Thyroid gland (tissue), 4 donors: ENCODE results near the gene CBFA2T3. TPM values are rescaled to one million over a fixed set of nuclear protein-coding genes. Genes with fewer than 3 reads are reported as not detected.

Source experiments
- DNase-seq, 2 donors: peaks; one replicate each; pipeline ENCODE4 v3.0.0-alpha.2; 2019
- H3K27ac ChIP-seq, 3 donors: fragments of 200-600 bp; sonication (generic); 1 replicate in 2 of 3; 2 replicates in 1 of 3; pipeline ENCODE4 v1.5.1; 2016 to 2019; ENCODE audit warnings: mild to moderate bottlenecking in 1 of 3, moderate library complexity in 1 of 3
- H3K27me3 ChIP-seq: fragments of 200-600 bp; sonication (generic); one replicate; pipeline ENCODE4 v1.5.1; 2019
- H3K36me3 ChIP-seq, 2 donors: fragments of 200-600 bp; sonication (generic); one replicate each; pipeline ENCODE4 v1.5.1; 2016 to 2019
- H3K4me1 ChIP-seq, 2 donors: fragments of 200-600 bp; sonication (generic); one replicate each; pipeline ENCODE4 v1.5.1; 2017 to 2019
- H3K4me3 ChIP-seq, 3 donors: fragments of 200-600 bp; sonication (generic); replicated peaks in 1 of 3; 1 replicate in 2 of 3; 2 replicates in 1 of 3; pipeline ENCODE4 v1.5.1; 2016; ENCODE audit warnings: mild to moderate bottlenecking in 1 of 3
- H3K9me3 ChIP-seq: fragments of 200-600 bp; sonication (generic); one replicate; pipeline ENCODE4 v1.5.1; 2017
- CTCF ChIP-seq, 6 experiments: fragments of 200-600 bp in 3 of 6; fragments of 450-650 bp in 3 of 6; sonication (generic) in 3 of 6; IDR thresholded peaks; one replicate each; pipeline ENCODE4 v1.5.1; 2016 to 2019; ENCODE audit warnings: antibody characterized with exemption in 6 of 6, mild to moderate bottlenecking in 2 of 6, inconsistent platforms in 1 of 6, moderate library complexity in 1 of 6
- POLR2A ChIP-seq, 2 donors: fragments of 450-650 bp; IDR thresholded peaks; one replicate each; pipeline ENCODE4 v1.6.1; 2017; ENCODE audit warnings: antibody characterized with exemption in 2 of 2, mild to moderate bottlenecking in 2 of 2, moderate library complexity in 1 of 2
- WGBS, 2 donors: methylation state at CpG; one replicate each; pipeline ENCODE4 v1.1.5; 2017; 5-methylcytosine and 5-hydroxymethylcytosine counted together
- intact Hi-C: fragments of 100-400 bp; cut with DNase I; formaldehyde crosslinking; loops from one replicate; pipeline ENCODE4 v1.15.1; 2023
- total RNA-seq, 4 donors: library from RNA; depleted of rRNA; stranded (reverse); fragments of >200 nt; gene quantifications; one replicate each; pipeline ENCODE4 v1.2.3, GENCODE V29; 2016

The CBFA2T3 gene
- total RNA-seq, 4 donors from 2014 or later, result 1.3 to 3.8 (median 2.6) TPM

GRCh38 chr16:88938777-88939244, 38.2 kb downstream of the CBFA2T3 start:
- TF ChIP-seq POLR2A (IDR thresholded peaks at IDR 0.05) (no peak), CTCF (IDR thresholded peaks at IDR 0.05) (no peak)
- Histone ChIP-seq H3K36me3 (no peaks in the 10 kb centered on the region), H3K4me1 (peaks cover 0 to 35% of the 10 kb centered on the region in 2 donors), H3K4me3 (no peak overlapping the region), H3K27ac (peak overlapping the region in 1 of 3 donors; percentile 46), H3K27me3 (no peaks in the 10 kb centered on the region), H3K9me3 (no peaks in the 10 kb centered on the region)
- WGBS, 2 donors, result 55 to 76% methylated on average over 15 of the region's 15 CpGs
- intact Hi-C loops, result loop anchor here (10.0 kb wide), 1 partner anchor 276 kb away; the partner anchor contains the start of gene ZNF778
- no peak for DNase-seq

- Histone ChIP-seq H3K4me3 (no peak overlapping the region), H3K27ac (no peak overlapping the region), H3K27me3 (no peaks in the 10 kb centered on the region), H3K36me3 (no peaks in the 10 kb centered on the region), H3K9me3 (no peaks in the 10 kb centered on the region), H3K4me1 (peaks cover 0 to 35% of the 10 kb centered on the region in 2 donors)
- WGBS, 2 donors, result 86 to 87% methylated on average over 13 to 30 of the region's 32 CpGs
- intact Hi-C loops, result loop anchor here (10.0 kb wide), 1 partner anchor 277 kb away; the partner anchor contains the start of gene ZNF778
- no peak for DNase-seq
- TF ChIP-seq CTCF (IDR thresholded peaks at IDR 0.05) (no peak), POLR2A (IDR thresholded peaks at IDR 0.05) (no peak)
Observed at GRCh38 chr16:88938119-88938776, 38.8 kb downstream of the CBFA2T3 start.

- intact Hi-C loops, result loop anchor here (10.0 kb wide), 1 partner anchor 278 kb away; the partner anchor contains the start of gene ZNF778
- Histone ChIP-seq H3K4me3 (no peak overlapping the region), H3K9me3 (no peaks in the 10 kb centered on the region), H3K27ac (no peak overlapping the region), H3K27me3 (no peaks in the 10 kb centered on the region), H3K36me3 (no peaks in the 10 kb centered on the region), H3K4me1 (peaks cover 0 to 34% of the 10 kb centered on the region in 2 donors)
- no peak for DNase-seq
- TF ChIP-seq POLR2A (IDR thresholded peaks at IDR 0.05) (no peak), CTCF (IDR thresholded peaks at IDR 0.05) (no peak)
- 91 to 93% methylated on average over 6 to 15 of the region's 19 CpGs for WGBS, 2 donors
Observed at GRCh38 chr16:88937206-88937621, 39.8 kb downstream of the CBFA2T3 start.

GRCh38 chr16:88936556-88937205, 40.3 kb downstream of the CBFA2T3 start:
- Histone ChIP-seq H3K27ac (no peak overlapping the region), H3K27me3 (no peaks in the 10 kb centered on the region), H3K4me1 (peaks cover 0 to 30% of the 10 kb centered on the region in 2 donors)

More at GRCh38 chr16:88936556-88937205, 40.3 kb downstream of the CBFA2T3 start:
- intact Hi-C loops, result loop anchor here (10.0 kb wide), 1 partner anchor 278 kb away; the partner anchor contains the start of gene ZNF778
- Histone ChIP-seq H3K9me3 (no peaks in the 10 kb centered on the region), H3K4me3 (no peak overlapping the region), H3K36me3 (no peaks in the 10 kb centered on the region)
- no peak for TF ChIP-seq POLR2A (IDR thresholded peaks at IDR 0.05)
- no peak for TF ChIP-seq CTCF (IDR thresholded peaks at IDR 0.05)
- no peak for DNase-seq
- WGBS, 2 donors, result 51 to 74% methylated on average over 28 to 30 of the region's 31 CpGs
